Progenitor cell of endocrine pancreas (in vitro differentiated cells): ENCODE results near the gene KANSL2. TPM values are rescaled to one million over a fixed set of nuclear protein-coding genes. Genes with fewer than 3 reads are reported as not detected.
"Not testable (repeated sequence)": the region's sequence is repeated elsewhere in the genome, so short reads cannot be mapped to it uniquely, and the experiment has no call there.

Experiments
- DNase-seq: peaks from one replicate; pipeline ENCODE4 v3.0.0; 2021; ENCODE audit warnings: low spot score; ENCODE audit not compliant: unreplicated experiment
- H3K27ac Mint-ChIP-seq: 2 replicates; pipeline ENCODE4 v1.8.0; 2021; ENCODE audit warnings: mild to moderate bottlenecking, moderate library complexity, mixed read lengths
- H3K27me3 Mint-ChIP-seq: 2 replicates; pipeline ENCODE4 v1.8.0; 2021; ENCODE audit warnings: mixed read lengths
- H3K36me3 Mint-ChIP-seq: 2 replicates; pipeline ENCODE4 v1.8.0; 2022; ENCODE audit warnings: mixed read lengths; ENCODE audit not compliant: insufficient read depth
- H3K4me1 Mint-ChIP-seq: 2 replicates; pipeline ENCODE4 v1.8.0; 2021; ENCODE audit warnings: low read depth, mixed read lengths
- H3K4me3 Mint-ChIP-seq: 2 replicates; pipeline ENCODE4 v1.8.0; 2021; ENCODE audit warnings: low read depth, mild to moderate bottlenecking, moderate library complexity, mixed read lengths
- H3K9me3 Mint-ChIP-seq: 2 replicates; pipeline ENCODE4 v1.8.0; 2021; ENCODE audit warnings: low read depth, mixed read lengths
- total RNA-seq: library from RNA; stranded (reverse); gene quantifications from 2 replicates; pipeline ENCODE4 v1.2.1, GENCODE V29; 2021
- TF ChIP-seq, protein P1 (sequence below): fragments of 200-600 bp; sonication (generic); IDR thresholded peaks from one replicate; pipeline ENCODE4 v1.5.0; 2021; ENCODE audit warnings: antibody characterized with exemption, mild to moderate bottlenecking; ENCODE audit not compliant: unreplicated experiment

Gene KANSL2
- total RNA-seq, 1 donor from 2014 or later: 54.4 TPM

DNA sequence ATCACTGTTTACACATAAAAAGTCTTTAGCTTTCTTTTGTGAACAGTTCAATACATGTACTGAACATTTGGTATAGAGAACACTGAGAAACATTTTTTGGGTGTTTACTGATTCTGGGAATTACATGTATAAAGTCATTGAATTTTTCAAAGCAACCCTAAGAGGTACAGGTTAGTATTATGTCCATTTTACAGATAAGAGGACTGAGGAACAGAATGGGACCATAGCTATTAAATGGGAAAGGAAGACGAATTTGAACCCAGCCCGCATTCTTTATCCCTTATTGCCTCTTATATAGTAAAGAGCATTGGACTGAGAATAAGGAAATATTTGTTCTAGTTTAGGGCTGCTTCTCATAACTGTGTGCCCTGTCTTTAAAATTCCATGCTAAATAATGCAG, 889 bp upstream of the KANSL2 start:
- TF ChIP-seq, protein P1, sequence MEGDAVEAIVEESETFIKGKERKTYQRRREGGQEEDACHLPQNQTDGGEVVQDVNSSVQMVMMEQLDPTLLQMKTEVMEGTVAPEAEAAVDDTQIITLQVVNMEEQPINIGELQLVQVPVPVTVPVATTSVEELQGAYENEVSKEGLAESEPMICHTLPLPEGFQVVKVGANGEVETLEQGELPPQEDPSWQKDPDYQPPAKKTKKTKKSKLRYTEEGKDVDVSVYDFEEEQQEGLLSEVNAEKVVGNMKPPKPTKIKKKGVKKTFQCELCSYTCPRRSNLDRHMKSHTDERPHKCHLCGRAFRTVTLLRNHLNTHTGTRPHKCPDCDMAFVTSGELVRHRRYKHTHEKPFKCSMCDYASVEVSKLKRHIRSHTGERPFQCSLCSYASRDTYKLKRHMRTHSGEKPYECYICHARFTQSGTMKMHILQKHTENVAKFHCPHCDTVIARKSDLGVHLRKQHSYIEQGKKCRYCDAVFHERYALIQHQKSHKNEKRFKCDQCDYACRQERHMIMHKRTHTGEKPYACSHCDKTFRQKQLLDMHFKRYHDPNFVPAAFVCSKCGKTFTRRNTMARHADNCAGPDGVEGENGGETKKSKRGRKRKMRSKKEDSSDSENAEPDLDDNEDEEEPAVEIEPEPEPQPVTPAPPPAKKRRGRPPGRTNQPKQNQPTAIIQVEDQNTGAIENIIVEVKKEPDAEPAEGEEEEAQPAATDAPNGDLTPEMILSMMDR: no peak
- Mint-ChIP-seq H3K4me3 (peak overlapping the region; percentile 4), H3K27ac (no peak overlapping the region), H3K27me3 (no peaks in the 10 kb centered on the region), H3K9me3 (no peaks in the 10 kb centered on the region), H3K36me3 (peaks cover 16% of the 10 kb centered on the region), H3K4me1 (peaks cover 22% of the 10 kb centered on the region)
- DNase-seq: no peak

DNA sequence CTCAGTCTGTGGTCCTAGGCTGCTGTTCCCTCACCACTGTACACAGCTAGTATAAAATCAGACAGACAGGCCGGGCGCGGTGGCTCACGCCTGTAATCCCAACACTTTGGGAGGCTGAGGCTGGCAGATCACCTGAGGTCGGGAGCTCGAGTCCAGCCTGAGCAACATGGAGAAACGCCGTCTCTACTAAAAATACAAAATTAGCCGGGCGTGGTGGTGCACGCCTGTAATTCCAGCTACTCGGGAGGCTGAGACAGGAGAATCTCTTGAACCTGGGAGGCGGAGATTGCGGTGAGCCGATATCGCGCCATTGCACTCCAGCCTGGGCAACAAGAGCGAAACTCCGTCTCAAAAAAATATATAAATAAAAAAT, 481 bp upstream of the KANSL2 start:
- not testable (repeated sequence) for DNase-seq, H3K9me3 Mint-ChIP-seq, H3K27me3 Mint-ChIP-seq
- Mint-ChIP-seq H3K27ac (peak overlapping the region; percentile 99), H3K4me1 (peaks cover 25% of the 10 kb centered on the region), H3K36me3 (peaks cover 16% of the 10 kb centered on the region), H3K4me3 (peak overlapping the region; percentile 99)

DNA sequence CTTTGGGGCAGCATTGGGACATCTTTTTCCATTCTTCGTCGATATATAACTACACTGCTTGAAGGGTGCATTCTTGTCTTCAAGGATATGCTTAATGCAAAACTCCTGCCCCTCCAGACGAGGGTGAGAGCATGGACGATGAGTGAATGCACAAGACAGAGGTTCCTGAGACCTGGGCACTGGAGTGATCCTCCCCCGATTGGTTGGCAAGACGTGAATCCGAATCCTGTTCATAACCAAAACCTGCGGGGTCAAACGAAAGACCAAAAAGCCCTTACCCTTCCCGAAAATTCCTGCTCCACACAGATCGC, 684 bp downstream of the KANSL2 start:
- no peak for DNase-seq
- H3K27ac Mint-ChIP-seq: peak overlapping the region; percentile 99
- H3K4me3 Mint-ChIP-seq: peak overlapping the region; percentile 99
- H3K9me3 Mint-ChIP-seq: no peaks in the 10 kb centered on the region
- H3K27me3 Mint-ChIP-seq: no peaks in the 10 kb centered on the region
- H3K36me3 Mint-ChIP-seq: peaks cover 21% of the 10 kb centered on the region
- H3K4me1 Mint-ChIP-seq: peaks cover 27% of the 10 kb centered on the region
- TF ChIP-seq, protein P1: no peak

DNA sequence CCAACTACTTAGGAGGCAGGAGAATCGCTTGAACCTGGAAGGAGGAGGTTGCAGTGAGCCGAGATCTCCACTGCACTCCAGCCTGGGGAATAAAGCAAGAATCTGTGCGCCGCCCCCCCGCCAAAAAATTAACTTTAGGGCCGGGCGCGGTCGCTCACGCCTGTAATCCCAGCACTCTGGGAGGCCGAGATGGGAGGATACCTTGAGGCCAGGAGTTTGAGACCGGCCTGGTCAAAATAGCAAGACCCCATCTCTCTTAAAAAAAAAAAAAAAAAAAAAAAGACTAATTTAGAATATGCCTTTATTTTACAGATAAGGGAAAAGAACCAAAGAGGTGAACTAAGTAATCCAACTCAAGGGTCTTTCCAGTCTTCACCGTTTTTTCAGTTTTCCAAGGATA, 1.2 kb downstream of the KANSL2 start:
- H3K36me3 Mint-ChIP-seq: peaks cover 21% of the 10 kb centered on the region

DNA sequence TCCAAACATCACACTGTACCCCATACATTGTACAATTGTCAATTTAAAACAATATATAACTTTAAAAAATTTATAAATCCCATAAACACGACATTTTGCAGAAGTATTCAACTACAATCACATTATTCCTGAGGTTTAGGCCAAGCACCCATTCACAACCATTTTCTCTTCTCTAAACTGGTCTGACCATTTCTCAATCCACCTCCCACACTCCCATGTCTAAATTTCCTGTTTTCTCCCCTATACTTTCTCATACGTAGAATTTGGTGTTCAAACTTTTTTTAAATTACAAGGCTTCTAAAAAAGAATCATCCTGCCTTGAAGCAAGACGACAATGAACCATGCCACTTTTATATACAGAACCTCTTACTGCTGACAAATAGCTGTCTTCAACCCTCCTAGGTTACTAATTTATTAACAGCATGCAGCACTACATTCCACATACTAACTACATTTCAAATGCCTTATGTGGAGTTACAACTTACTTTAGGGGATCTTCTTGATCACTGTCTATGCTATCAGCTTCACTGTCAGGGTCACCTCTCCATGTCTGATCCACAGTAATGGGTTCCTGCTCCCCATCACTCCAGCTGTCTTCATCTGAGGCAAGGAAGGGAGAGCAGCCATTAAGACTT, 3.4 kb downstream of the KANSL2 start:
- Mint-ChIP-seq H3K36me3 (peaks cover 22% of the 10 kb centered on the region), H3K9me3 (no peaks in the 10 kb centered on the region), H3K27me3 (no peaks in the 10 kb centered on the region), H3K4me3 (peak overlapping the region; percentile 61), H3K4me1 (peaks cover 27% of the 10 kb centered on the region), H3K27ac (peak overlapping the region; percentile 62)
- no peak for DNase-seq
- TF ChIP-seq, protein P1: no peak

More for the DNA sequence above, 1.2 kb downstream of the KANSL2 start:
- no peaks in the 10 kb centered on the region for H3K9me3 Mint-ChIP-seq
- H3K4me3 Mint-ChIP-seq: peak overlapping the region; percentile 99
- peaks cover 27% of the 10 kb centered on the region for H3K4me1 Mint-ChIP-seq
- H3K27ac Mint-ChIP-seq: peak overlapping the region; percentile 99
- H3K27me3 Mint-ChIP-seq: no peaks in the 10 kb centered on the region
- TF ChIP-seq, protein P1: no peak
- no peak for DNase-seq

DNA sequence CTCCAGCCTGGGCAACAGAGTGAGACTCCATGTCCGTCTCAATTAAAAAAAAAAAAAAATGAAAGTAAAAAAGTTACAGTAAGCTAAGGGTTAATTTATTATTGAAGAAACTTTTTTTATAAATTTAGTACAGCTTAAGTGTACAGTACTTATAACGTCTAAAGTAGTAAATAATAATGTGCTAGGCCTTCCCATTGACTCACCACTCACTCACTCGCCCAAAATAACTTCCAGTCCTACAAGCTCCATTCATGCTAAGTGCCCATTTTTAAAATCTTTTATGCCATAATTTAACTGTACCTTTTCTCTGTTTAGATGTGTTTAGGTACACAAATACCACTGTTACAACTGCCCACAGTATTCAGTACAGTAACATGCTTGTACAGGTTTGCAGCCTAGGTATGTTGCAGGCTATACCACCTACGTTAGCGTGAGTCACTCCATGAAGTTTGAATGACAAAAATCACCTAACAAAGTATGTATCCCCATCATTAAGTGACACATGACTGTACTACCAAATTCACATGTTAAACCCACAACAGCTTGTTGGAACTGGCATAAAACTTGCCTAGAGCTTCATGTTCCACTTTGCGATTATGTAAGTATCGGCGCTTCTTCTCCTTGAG, 10.7 kb downstream of the KANSL2 start:
- Mint-ChIP-seq H3K36me3 (peaks cover 27% of the 10 kb centered on the region), H3K4me3 (no peak overlapping the region), H3K27ac (peak overlapping the region; percentile 22), H3K27me3 (no peaks in the 10 kb centered on the region), H3K4me1 (no peaks in the 10 kb centered on the region), H3K9me3 (no peaks in the 10 kb centered on the region)
- TF ChIP-seq, protein P1: no peak
- no peak for DNase-seq
